ENCODE data around the gene LPIN1.

LPIN1 gene

GRCh38 chr2:11713815-11714214 lies 32.6 kb upstream of the LPIN1 start:
- in situ Hi-C loops (cut with MboI; ENCODE audit: low pct_unique_long_range_greater_than_20kb, low sequenced_read_pairs, unreplicated experiment): no loop called here
- no peak for DNase-seq (ENCODE audit: low spot score)
- TF ChIP-seq, protein P1, sequence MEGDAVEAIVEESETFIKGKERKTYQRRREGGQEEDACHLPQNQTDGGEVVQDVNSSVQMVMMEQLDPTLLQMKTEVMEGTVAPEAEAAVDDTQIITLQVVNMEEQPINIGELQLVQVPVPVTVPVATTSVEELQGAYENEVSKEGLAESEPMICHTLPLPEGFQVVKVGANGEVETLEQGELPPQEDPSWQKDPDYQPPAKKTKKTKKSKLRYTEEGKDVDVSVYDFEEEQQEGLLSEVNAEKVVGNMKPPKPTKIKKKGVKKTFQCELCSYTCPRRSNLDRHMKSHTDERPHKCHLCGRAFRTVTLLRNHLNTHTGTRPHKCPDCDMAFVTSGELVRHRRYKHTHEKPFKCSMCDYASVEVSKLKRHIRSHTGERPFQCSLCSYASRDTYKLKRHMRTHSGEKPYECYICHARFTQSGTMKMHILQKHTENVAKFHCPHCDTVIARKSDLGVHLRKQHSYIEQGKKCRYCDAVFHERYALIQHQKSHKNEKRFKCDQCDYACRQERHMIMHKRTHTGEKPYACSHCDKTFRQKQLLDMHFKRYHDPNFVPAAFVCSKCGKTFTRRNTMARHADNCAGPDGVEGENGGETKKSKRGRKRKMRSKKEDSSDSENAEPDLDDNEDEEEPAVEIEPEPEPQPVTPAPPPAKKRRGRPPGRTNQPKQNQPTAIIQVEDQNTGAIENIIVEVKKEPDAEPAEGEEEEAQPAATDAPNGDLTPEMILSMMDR (IDR thresholded peaks at IDR 0.05; ENCODE audit: extremely low read depth, insufficient read depth, missing control alignments): no peak

- TF ChIP-seq, protein P1 (IDR thresholded peaks at IDR 0.05; ENCODE audit: extremely low read depth, insufficient read depth, missing control alignments): no peak
- no peak for DNase-seq (ENCODE audit: low spot score)
- in situ Hi-C loops (cut with MboI; ENCODE audit: low pct_unique_long_range_greater_than_20kb, low sequenced_read_pairs, unreplicated experiment): no loop called here
These were observed 30.3 kb upstream of the LPIN1 start for GRCh38 chr2:11715987-11716652.

DNA sequence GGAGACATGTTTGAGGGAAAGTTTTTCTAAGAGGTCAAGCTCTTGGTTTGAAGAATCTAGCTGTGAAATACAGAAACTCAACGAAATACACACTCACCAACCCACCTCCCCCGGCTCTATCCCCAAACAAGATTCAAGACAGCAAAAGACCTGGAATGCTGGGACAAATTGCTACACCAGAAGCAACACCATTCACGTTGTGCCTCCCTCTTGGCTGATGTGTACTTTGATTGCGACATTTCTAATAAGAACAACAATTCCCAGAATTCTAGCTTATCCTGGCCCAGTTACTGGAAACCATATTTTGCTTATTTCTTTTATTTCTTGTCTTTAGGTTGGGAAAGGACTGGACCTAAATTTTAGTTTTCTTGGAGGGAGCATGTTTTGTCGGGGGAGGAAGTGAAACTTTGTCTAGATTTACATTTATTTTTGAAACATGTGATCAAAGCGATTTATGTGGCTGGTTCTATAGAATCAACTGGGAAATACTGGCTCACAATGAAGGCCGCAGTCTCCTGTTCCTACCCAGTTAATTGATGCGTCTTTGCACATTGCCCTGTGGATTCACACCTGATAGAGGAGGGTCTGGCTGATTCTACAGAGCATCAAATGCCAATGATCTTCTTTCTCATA lies 29.6 kb upstream of the LPIN1 start:
- in situ Hi-C loops (cut with MboI; ENCODE audit: low pct_unique_long_range_greater_than_20kb, low sequenced_read_pairs, unreplicated experiment): no loop called here
- TF ChIP-seq, protein P1 (IDR thresholded peaks at IDR 0.05; ENCODE audit: extremely low read depth, insufficient read depth, missing control alignments): no peak
- DNase-seq (ENCODE audit: low spot score): no peak

GRCh38 chr2:11717623-11718022 lies 28.8 kb upstream of the LPIN1 start:
- DNase-seq (ENCODE audit: low spot score): no peak
- TF ChIP-seq, protein P1 (IDR thresholded peaks at IDR 0.05; ENCODE audit: extremely low read depth, insufficient read depth, missing control alignments): no peak
- in situ Hi-C loops (cut with MboI; ENCODE audit: low pct_unique_long_range_greater_than_20kb, low sequenced_read_pairs, unreplicated experiment): no loop called here

DNA sequence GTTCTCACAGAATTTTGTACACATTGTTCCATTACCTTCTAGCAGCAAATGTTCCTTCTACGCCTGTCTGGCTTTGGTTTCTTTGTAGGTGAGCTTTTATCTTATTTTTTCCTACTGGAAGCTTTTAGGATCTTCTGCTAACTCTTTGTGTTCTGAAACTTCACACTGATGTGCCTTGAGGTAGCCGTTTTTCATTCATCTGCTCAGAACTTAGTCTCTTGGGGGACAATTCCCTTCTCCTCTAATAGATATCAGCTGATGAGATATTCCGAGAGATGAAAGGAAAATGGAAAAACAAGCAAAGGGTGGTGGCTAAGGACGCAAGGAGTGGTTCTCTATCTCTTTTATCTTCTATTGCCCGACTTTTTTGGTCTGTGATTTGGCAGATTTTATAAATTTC lies 27.8 kb upstream of the LPIN1 start:
- DNase-seq (ENCODE audit: low spot score): no peak
- in situ Hi-C loops (cut with MboI; ENCODE audit: low pct_unique_long_range_greater_than_20kb, low sequenced_read_pairs, unreplicated experiment): no loop called here
- TF ChIP-seq, protein P1 (IDR thresholded peaks at IDR 0.05; ENCODE audit: extremely low read depth, insufficient read depth, missing control alignments): no peak

- in situ Hi-C loops (cut with MboI; ENCODE audit: low pct_unique_long_range_greater_than_20kb, low sequenced_read_pairs, unreplicated experiment): no loop called here
- no peak for DNase-seq (ENCODE audit: low spot score)
- TF ChIP-seq, protein P1 (IDR thresholded peaks at IDR 0.05; ENCODE audit: extremely low read depth, insufficient read depth, missing control alignments): no peak
These were observed 27.0 kb upstream of the LPIN1 start for GRCh38 chr2:11719230-11719977.
